ENCODE results near the gene TLCD1. TPM values are rescaled to one million over a fixed set of nuclear protein-coding genes. Genes with fewer than 3 reads are reported as not detected.

TLCD1 gene
- polyA plus RNA-seq, 1 donor from 2014 or later = not detected

DNA sequence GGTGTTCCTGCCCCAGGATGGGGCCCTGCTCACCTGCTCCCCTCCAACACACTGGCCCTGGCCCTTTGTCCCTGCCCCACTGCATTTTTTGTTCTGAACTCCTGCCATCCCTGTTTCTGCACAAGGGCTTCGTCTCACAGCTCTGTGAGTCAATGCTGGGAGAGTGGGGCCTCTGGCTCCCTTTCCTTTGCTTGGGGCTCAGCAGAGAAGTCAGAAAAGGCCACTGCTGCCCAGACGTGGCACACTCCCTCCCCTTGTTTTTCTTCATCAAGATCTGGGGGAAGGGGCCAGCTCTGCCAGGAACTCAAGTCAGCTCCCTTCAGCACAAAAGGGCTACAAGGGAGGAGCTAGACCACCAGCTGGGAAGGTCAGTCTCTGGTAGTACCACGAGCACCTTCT, 23.3 kb downstream of the TLCD1 start (continued):
- TF ChIP-seq EZH2 (IDR thresholded peaks at IDR 0.05; ENCODE audit: borderline replicate concordance, insufficient read depth, low read length, poor library complexity, severe bottlenecking) = no peak

GRCh38 chr17:28702026-28702751, 23.8 kb downstream of the TLCD1 start:
- H3F3A ChIP-seq (ENCODE audit: insufficient read depth, low read length, poor library complexity, severe bottlenecking) = no peaks in the 10 kb centered on the region
- no peak overlapping the region for H3K4me3 ChIP-seq (ENCODE audit: low read length)
- no peak overlapping the region for H3K9ac ChIP-seq (ENCODE audit: low read length)
- no peaks in the 10 kb centered on the region for H3K9me2 ChIP-seq (ENCODE audit: insufficient read depth, low read length)
- H3K27me3 ChIP-seq (ENCODE audit: insufficient read depth, low read depth, low read length) = no peaks in the 10 kb centered on the region
- no peak overlapping the region for H3K27ac ChIP-seq (ENCODE audit: low read length)
- no peaks in the 10 kb centered on the region for H3K79me2 ChIP-seq (replicated peaks; ENCODE audit: insufficient read depth, low read length)
- peaks cover 5% of the 10 kb centered on the region for H3K36me3 ChIP-seq (ENCODE audit: insufficient read depth, low read length)
- no peaks in the 10 kb centered on the region for H3K9me3 ChIP-seq (ENCODE audit: low read length)
- no peak overlapping the region for H3K4me2 ChIP-seq (ENCODE audit: low read length)
- H2AFZ ChIP-seq (ENCODE audit: low read depth, low read length) = no peak overlapping the region
- no peaks in the 10 kb centered on the region for H4K20me1 ChIP-seq (ENCODE audit: insufficient read depth)
- TF ChIP-seq POLR2AphosphoS5 (IDR thresholded peaks at IDR 0.05) (no peak), EZH2 (IDR thresholded peaks at IDR 0.05; ENCODE audit: borderline replicate concordance, insufficient read depth, low read length, poor library complexity, severe bottlenecking) (no peak), TAF1 (IDR thresholded peaks at IDR 0.05; ENCODE audit: low read depth) (no peak), SMC3 (conservative IDR thresholded peaks at IDR 0.05; ENCODE audit: poor library complexity) (no peak), RAD21 (conservative IDR thresholded peaks at IDR 0.05) (no peak), MXI1 (conservative IDR thresholded peaks at IDR 0.05; ENCODE audit: poor library complexity, severe bottlenecking) (no peak), EP300 (conservative IDR thresholded peaks at IDR 0.05; ENCODE audit: poor library complexity, severe bottlenecking) (no peak)
- TF ChIP-seq, protein P1, sequence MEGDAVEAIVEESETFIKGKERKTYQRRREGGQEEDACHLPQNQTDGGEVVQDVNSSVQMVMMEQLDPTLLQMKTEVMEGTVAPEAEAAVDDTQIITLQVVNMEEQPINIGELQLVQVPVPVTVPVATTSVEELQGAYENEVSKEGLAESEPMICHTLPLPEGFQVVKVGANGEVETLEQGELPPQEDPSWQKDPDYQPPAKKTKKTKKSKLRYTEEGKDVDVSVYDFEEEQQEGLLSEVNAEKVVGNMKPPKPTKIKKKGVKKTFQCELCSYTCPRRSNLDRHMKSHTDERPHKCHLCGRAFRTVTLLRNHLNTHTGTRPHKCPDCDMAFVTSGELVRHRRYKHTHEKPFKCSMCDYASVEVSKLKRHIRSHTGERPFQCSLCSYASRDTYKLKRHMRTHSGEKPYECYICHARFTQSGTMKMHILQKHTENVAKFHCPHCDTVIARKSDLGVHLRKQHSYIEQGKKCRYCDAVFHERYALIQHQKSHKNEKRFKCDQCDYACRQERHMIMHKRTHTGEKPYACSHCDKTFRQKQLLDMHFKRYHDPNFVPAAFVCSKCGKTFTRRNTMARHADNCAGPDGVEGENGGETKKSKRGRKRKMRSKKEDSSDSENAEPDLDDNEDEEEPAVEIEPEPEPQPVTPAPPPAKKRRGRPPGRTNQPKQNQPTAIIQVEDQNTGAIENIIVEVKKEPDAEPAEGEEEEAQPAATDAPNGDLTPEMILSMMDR (IDR thresholded peaks at IDR 0.05; ENCODE audit: poor library complexity, severe bottlenecking) = no peak
- TF ChIP-seq, protein P2, sequence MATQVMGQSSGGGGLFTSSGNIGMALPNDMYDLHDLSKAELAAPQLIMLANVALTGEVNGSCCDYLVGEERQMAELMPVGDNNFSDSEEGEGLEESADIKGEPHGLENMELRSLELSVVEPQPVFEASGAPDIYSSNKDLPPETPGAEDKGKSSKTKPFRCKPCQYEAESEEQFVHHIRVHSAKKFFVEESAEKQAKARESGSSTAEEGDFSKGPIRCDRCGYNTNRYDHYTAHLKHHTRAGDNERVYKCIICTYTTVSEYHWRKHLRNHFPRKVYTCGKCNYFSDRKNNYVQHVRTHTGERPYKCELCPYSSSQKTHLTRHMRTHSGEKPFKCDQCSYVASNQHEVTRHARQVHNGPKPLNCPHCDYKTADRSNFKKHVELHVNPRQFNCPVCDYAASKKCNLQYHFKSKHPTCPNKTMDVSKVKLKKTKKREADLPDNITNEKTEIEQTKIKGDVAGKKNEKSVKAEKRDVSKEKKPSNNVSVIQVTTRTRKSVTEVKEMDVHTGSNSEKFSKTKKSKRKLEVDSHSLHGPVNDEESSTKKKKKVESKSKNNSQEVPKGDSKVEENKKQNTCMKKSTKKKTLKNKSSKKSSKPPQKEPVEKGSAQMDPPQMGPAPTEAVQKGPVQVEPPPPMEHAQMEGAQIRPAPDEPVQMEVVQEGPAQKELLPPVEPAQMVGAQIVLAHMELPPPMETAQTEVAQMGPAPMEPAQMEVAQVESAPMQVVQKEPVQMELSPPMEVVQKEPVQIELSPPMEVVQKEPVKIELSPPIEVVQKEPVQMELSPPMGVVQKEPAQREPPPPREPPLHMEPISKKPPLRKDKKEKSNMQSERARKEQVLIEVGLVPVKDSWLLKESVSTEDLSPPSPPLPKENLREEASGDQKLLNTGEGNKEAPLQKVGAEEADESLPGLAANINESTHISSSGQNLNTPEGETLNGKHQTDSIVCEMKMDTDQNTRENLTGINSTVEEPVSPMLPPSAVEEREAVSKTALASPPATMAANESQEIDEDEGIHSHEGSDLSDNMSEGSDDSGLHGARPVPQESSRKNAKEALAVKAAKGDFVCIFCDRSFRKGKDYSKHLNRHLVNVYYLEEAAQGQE (IDR thresholded peaks at IDR 0.05; ENCODE audit: borderline replicate concordance) = no peak

GRCh38 chr17:28700830-28701492, 25.1 kb downstream of the TLCD1 start:
- H3K36me3 ChIP-seq (ENCODE audit: insufficient read depth, low read length) = peaks cover 5% of the 10 kb centered on the region
- TF ChIP-seq EZH2 (IDR thresholded peaks at IDR 0.05; ENCODE audit: borderline replicate concordance, insufficient read depth, low read length, poor library complexity, severe bottlenecking) = no peak
- no peak for TF ChIP-seq RAD21 (conservative IDR thresholded peaks at IDR 0.05)
- no peak for TF ChIP-seq TAF1 (IDR thresholded peaks at IDR 0.05; ENCODE audit: low read depth)
- no peaks in the 10 kb centered on the region for H4K20me1 ChIP-seq (ENCODE audit: insufficient read depth)
- no peaks in the 10 kb centered on the region for H3K9me2 ChIP-seq (ENCODE audit: insufficient read depth, low read length)
- H3K9me3 ChIP-seq (ENCODE audit: low read length) = no peaks in the 10 kb centered on the region
- H3K4me3 ChIP-seq (ENCODE audit: low read length) = no peak overlapping the region
- H3K79me2 ChIP-seq (replicated peaks; ENCODE audit: insufficient read depth, low read length) = no peaks in the 10 kb centered on the region
- no peak overlapping the region for H2AFZ ChIP-seq (ENCODE audit: low read depth, low read length)
- H3K27ac ChIP-seq (ENCODE audit: low read length) = no peak overlapping the region
- no peak overlapping the region for H3K4me2 ChIP-seq (ENCODE audit: low read length)
- no peaks in the 10 kb centered on the region for H3F3A ChIP-seq (ENCODE audit: insufficient read depth, low read length, poor library complexity, severe bottlenecking)
- H3K9ac ChIP-seq (ENCODE audit: low read length) = no peak overlapping the region
- H3K27me3 ChIP-seq (ENCODE audit: insufficient read depth, low read depth, low read length) = no peaks in the 10 kb centered on the region

All from neural cell (in vitro differentiated cells).